COR-L47 (cell line): ENCODE results near the gene ATP6V0C.
"Not testable (repeated sequence)": the region's sequence is repeated elsewhere in the genome, so short reads cannot be mapped to it uniquely, and the experiment has no call there.

ENCODE experiments used
- DNase-seq: peaks from one replicate; lab custom pipeline; 2025; lab: John Stamatoyannopoulos, UW

The ATP6V0C gene

GRCh38 chr16:2528161-2529060 is 14.7 kb downstream of the ATP6V0C start:
- no peak for DNase-seq

GRCh38 chr16:2529061-2529931 is 15.5 kb downstream of the ATP6V0C start:
- no peak for DNase-seq

DNA sequence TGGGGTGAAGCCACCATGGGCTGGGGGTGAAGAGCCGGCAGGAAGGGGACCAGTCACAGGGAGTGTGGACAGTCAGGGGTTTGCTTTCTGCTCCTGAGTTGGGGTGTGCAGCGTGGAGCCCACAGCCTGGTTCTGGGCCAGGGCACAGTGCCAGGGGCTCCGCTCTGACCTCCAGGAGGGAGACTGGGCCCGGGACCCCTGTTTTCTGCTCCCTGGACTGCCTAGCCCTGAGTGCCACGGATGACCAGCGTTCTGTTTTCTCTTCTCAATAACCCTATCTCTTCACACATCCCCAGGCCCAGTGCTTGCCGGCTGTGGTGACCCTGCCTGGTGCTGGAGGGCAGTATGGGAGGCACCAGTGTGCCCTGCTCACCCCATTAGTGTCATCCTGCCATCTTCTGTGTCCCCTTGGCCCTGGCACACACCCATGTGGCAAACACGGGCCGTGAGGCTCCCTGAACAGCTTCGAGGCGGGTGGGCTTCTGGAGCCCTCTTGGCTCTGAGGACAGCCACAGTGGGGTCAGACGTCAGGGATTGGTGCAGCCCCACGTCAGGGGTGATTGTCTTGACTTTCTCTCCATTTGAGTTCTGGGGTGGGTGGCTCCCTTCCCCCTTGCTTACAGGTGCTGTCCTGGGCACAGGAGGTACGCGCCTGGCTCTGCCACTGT is 16.3 kb downstream of the ATP6V0C start:
- no peak for DNase-seq

DNA sequence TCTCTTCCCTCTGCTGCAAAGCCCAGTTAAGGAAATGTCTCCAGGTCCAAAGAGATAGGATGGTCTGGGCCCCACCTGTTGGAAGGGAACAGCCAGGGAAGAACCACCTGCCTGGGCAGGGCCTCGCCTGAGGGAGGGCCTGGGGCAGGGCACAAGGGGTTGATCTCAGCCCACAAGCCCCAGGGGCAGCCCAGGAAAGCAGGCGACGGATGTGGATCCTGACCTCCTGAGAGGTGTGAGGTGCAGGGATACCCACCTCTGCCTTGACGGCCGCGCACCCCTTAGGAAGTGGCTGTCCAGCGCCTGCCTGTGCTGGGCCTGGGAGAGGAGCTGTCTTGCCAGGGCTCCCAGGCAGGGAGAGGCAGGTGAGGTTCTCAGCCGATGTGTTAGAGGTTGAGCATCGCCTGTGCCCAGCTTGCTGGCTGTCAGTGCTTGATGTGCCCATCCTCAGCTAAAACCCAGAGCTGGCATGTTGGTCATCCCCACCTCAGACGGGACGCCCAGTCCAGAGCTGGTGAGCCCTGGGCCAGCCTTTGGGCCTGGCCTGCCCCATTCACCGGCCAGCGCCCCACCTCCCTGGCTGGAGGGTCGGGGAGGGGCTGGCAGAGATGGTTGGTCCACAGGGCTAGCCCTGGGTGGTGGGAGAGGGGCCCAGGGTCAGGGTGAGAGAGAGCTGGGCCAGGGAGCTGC is 17.0 kb downstream of the ATP6V0C start:
- DNase-seq, result no peak

DNA sequence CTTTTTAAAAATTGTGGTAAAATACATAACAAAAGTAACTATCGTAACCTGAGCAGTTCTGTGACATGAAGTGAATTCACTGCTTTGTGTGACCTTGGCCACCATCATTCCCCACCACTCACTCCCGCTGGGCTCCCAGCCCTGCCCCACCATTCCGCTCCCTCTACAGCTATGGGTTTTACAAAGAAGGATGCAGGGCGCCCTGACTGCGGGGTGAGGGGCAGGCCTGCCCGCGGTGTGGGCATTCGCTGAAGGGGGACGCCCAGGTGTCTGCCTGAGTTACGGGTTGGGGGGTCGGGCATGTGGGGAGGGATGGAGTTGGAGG is 17.6 kb downstream of the ATP6V0C start, which contains the start of gene CEMP1:
CEMP1 (minus strand) TSS at position 38 of the 325 bp plus-strand sequence. CDS start 335 bp downstream, outside the sequence.
- no peak for DNase-seq

GRCh38 chr16:2531696-2532493 is 18.1 kb downstream of the ATP6V0C start:
- DNase-seq, result peak; percentile 97

DNA sequence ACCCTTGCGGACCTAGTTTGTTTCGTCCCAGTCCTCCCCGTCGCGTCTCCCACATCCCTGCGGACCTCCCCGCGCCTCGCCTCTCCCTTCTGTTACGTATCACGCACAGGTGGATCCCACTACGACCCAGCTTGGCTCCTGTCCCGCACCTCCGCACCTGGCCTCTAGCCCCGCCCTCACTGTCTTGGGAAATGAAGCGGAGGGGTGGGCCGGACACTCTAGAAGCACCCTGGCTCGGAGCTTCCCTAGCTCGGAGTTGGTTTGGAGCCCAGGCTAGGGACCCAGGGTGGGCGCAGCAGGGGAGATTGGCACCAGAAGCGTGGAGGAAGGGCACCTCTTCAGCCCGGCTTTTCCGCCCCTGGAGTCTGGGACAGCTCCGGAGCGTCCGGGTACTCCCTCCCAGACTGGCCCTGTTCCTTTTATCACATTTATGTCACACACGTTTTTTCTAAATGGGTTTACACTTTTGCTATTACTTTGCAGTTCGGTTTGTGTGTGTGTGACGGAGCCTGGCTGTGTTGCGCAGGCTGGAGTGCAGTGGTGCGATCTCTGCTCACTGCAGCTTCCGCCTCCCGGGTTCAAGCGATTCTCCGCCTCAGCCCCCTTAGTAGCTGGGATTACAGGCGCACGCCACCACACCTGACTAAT is 18.9 kb downstream of the ATP6V0C start:
- peak; percentile 59 for DNase-seq

DNA sequence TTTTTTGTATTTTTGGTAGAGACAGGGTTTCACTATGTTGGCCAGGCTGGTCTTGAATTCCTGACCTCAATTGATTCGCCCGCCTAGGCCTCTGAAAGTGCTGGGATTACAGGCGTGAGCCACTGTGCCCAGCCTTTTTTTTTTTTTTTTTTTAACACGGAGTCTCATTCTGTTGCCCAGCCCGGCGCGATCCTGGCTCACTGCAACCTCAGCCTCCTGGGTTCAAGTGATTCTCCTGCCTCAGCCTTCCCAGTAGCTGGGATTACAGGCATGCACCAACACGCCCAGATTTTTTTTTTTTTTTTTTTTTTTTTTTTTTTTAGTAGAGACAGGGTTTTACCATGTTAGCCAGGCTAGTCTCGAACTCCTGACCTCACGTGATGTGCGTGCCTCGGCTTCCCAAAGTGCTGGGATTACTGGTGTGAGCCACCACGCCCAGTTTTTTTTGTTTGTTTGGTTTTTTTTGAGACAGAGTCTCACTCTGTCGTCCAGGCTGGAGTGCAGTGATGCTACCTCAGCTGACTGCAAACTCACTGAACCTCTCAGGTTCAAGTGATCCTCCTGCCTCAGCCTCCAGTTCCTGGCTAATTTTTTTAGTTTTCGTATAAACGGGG is 19.5 kb downstream of the ATP6V0C start:
- not testable (repeated sequence) for DNase-seq

- DNase-seq, result no peak
Measured at GRCh38 chr16:2533912-2534311, 20.2 kb downstream of the ATP6V0C start.

DNA sequence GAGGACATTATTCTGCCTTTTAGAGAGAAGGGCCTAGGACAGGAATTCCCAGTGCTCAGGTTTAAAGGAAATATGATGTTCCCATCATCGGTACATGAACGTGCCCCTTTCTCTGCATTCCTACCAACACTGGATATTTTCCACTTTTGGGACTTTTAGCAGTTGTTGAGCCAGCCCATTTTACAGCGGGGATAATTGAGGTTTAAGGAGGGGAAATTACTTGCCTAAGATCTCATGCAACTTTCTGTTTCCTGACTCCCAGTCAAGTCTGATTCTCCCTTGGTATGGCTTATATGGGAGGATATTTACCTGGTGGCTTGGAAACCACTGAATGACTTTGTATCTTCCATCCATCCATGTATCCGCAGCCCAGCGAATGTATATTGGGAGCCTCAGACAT is 20.6 kb downstream of the ATP6V0C start:
- DNase-seq, result not testable (repeated sequence)

GRCh38 chr16:2535625-2536013 is 21.9 kb downstream of the ATP6V0C start:
- DNase-seq, result no peak

DNA sequence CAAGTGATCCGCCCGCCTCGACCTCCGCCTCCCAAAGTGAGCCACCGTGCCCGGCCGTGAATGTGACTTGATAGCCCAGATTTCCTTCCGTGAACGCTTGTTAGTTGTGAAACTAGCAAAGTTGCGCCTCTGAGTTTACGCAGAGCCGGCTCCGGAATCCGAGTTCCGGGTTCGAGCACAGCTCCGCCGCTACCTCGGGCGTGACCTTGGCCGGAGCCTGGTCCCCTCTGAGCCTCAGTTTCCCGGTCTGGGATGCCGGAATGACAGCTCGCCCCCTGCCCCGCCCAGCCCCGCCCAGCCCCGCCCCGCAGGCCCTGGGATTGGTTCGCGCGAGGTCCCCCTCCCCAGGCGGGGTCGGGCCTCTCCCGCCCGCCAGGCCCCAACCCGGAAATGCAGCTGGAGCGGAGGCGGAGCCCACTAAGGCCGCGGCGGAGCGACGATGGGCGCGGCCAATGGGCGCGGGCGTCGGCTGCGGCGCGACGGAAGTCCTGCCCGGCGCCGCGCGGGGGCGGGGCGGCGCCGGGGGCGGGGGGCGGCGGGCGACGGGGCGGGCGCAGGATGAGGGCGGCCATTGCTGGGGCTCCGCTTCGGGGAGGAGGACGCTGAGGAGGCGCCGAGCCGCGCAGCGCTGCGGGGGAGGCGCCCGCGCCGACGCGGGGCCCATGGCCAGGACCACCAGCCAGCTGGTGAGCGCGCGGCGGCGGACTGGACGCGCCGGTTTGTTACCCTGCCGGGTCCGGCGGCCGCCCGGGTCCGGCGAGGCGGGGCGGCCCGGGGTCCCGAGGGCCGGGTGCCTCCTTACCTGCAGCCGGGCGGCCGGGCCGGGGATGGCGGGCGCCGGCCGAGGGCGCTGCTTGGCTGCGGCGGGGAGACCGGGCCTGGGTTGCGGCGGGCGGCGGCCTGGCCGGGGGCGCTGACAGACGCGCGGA is 24.0 kb downstream of the ATP6V0C start, which contains the start of gene PDPK1:
PDPK1 (plus strand) TSS at position 571 of the 929 bp plus-strand sequence; CDS start at position 663, 92 bp downstream.
- peak; percentile 93 for DNase-seq

GRCh38 chr16:2539192-2539844 is 25.6 kb downstream of the ATP6V0C start:
- not testable (repeated sequence) for DNase-seq

DNA sequence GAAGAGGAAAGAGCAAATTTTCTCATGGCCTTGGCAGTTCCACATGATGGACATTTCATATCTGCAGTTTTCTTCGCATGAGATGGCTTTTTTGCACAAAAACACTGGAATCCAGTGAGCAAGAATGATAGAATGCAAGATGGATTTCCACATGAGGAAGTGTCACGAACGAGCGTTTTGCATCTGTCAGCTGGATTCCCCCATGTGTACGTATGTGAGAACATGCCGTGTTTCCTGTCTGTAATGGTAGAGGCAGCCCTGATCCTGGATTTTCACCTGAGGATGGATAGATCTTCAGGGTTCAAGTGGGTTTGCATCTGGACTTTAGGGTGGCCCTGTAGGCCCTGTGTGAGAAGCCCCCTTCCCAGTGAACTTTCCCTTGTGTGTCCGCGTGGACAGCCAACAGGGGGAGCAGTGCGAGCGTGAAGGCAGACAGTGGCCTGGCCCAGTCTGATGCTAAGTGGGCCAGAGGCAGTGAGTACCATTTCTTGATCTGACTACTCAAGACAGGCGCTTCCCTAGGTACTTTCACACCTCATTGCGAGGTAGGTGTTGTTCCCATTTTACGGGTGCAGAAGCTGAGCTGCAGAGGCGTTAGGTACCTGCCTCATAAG is 26.2 kb downstream of the ATP6V0C start:
- DNase-seq, result not testable (repeated sequence)

DNA sequence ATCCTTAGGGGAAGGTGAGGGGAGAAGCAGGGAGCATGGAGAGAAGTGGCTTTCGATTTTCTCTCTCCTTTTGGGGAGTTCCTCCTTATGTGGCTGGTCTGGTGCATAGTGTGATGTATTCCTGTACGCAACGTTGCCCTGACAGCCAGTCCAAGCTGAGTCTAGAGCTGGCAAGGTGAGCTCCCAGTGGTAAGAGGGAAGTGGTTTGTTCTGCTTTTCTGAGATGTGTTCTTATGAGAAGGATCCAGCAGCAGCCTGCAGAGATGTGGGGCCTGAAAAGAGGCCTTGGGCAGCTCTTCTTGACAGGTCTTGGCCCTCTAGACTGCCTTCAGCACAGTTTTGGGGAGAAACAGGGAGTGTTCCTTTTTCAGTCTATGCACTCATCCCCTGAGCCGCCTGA is 27.2 kb downstream of the ATP6V0C start:
- DNase-seq, result not testable (repeated sequence)

DNA sequence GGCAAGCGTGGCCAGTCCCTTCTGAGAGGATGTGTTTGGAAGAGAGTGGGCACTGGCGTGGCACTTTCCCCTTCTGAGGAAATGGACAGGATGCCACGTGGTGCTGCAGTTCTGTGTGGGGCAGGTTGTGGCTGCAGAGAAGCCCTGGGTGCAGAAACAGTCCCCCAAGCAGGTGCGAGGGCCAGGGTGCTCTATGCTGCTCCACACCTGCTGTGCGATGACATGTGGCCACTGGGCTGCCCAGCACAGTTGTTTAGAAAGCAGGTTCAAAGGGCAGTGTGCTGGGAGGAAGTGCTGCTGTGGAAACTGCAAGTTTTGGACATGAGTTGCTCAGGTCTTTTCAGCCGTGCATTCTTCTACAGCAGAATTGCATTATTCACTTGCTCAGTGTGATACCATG is 27.7 kb downstream of the ATP6V0C start:
- not testable (repeated sequence) for DNase-seq

GRCh38 chr16:2543771-2544170 is 30.0 kb downstream of the ATP6V0C start:
- DNase-seq, result not testable (repeated sequence)
